AG10803 (cell line): ENCODE data around the gene QRICH1.
A peak's percentile ranks its signal among the peaks of the same experiment; 100 is the strongest.

ENCODE experiments used
- DNase-seq: peaks from one replicate; pipeline ENCODE4 v3.0.0; 2010; ENCODE audit warnings: low read depth
- H3K4me3 ChIP-seq: 2 replicates; pipeline ENCODE4 v1.5.1; 2011; ENCODE audit warnings: mild to moderate bottlenecking, low read length, control low read depth
- CTCF ChIP-seq: conservative IDR thresholded peaks from 2 replicates; pipeline ENCODE4 v1.5.1; 2011; ENCODE audit warnings: mild to moderate bottlenecking, low read length, control low read depth, inconsistent platforms

The QRICH1 gene

GRCh38 chr3:49100046-49100615 lies 6.3 kb upstream of the QRICH1 start:
- DNase-seq, result no peak
- no peak for TF ChIP-seq CTCF
- H3K4me3 ChIP-seq, result no peak overlapping the region

DNA sequence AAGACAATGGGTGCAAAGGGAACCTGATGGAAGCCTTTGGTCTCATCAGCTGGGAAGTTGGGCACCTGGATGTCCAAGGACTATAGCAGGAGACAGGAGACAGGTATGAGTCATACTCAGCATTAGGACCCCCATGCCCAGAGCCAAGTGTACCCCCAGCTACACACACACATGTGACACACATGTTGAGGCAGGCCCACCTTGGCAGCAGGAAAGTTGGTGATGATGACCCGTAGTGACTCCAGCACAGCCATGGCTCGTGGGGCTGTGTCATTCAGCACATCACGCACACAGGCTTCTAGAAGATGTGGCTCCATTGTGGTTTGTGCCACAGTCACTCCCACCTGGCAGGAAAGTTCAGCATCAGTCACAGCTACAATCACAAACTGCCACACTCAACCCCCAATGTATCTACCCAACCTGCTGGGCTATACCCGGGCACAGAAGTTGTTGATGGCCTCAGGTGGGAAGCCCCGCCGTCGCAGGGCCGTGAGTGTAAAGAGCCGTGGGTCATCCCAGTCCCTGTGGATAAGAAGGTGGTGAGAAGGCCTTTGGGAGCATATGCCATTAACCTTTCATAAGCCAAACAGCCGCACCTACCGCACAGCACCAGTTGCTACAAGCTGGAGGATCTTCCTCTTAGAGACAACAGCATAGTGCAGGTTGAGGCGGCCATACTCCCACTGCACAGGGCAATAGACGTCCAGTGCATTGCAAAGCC lies 5.2 kb upstream of the QRICH1 start:
- DNase-seq, result no peak
- no peak for TF ChIP-seq CTCF
- no peak overlapping the region for H3K4me3 ChIP-seq

DNA sequence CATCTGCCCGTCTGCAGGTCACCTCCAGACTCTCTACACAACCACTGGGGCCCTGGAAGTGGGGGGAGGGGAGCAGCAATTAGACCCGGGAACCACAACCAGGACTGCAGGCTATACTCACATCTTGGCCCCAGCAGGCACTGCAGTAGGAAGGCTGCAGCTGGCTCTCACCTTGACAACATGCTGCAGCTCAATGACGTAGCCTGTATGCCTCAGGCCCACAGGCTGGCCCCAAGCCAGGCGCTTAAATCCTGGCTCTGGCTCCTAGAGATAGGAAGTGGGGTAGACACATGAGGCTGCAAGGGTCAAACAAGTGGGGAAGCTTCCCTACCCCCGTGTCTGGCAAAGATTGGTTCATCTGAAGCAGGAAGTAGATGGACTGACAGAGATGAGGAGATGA lies 4.6 kb upstream of the QRICH1 start:
- no peak overlapping the region for H3K4me3 ChIP-seq
- no peak for DNase-seq
- no peak for TF ChIP-seq CTCF

DNA sequence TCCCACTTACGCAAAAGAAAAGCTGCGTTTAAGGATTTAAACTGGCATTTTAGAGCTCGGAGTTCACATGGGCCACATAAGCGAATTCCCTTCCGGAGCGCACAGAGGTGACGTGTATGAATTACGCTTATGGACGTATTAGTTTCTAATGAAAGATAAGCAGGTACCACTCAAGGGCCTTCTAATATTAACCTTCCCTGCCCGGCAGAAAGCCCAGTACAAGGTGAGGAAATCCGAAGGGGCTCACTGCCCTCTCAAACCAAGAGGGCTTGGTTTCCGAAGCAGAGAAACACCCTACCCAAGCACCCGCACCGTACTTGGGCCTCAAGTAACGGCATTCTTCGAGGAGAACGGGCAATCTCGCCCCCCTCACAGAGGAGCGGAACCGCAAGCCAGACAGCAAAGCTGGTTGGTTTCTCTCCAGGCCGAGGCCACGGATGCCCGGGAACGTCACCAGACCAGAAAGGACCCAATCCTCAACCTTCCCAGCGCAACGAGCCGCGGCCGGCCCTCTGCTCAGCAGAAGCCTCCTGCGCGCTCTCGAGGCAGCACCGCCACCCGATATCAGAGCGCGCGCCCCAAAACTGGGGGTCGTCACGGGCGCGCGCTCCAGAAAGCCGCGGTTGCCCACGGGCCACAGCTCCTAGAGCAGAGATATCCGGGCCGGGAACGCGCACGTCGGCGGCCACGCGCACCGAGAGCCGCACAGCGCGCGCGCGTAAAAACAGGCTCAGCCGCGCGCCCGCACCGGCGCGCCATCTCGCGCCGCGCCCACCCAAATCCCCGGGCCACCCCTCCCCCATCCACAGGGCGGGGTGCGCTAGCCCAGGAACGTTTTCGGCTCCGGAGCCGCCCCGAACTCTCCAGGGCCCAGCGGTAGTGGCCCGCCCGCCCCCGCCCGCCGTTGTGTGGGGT lies 676 bp downstream of the QRICH1 start:
- peak overlapping the region; percentile 96 for H3K4me3 ChIP-seq
- no peak for TF ChIP-seq CTCF
- DNase-seq, result peak; percentile 74

DNA sequence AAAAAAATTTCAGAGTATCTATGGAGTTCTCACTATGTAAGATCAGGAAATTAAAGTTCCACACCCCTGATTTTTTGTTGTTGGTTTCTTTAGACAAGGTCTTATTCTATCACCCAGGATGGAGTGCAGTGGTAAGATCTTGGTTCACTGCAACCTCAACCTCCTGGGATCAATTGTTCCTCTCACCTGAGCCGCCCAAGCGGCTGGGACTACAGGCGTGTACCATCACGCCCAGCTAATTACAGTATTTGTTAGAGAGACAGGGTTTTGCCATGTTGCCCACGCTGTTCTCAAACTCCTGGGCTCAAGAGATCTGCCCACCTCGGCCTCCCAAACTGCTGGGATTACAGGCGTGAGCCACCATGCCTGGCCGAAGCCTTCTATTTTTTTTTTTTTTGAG lies 12.4 kb downstream of the QRICH1 start:
- no peak for TF ChIP-seq CTCF

DNA sequence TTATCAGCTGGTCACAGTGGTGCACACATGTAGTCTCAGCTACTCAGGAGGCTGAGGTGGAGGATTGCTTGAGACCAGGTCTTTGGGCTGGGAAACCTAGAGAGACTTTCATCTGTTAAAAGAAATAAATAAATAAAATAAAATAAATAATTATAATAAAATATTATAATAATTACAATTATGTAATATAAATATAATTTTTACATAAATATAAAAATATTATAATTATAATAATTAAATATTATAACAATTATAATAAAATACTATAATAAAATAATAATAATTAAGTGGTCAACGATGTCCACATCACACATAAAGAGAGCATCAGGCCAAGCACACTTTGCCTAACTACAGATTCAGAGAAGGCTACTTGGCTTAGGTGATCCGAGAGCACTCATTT lies 14.6 kb downstream of the QRICH1 start:
- H3K4me3 ChIP-seq, result no peak overlapping the region
- no peak for TF ChIP-seq CTCF
- no peak for DNase-seq

More for the DNA sequence above, 12.4 kb downstream of the QRICH1 start:
- no peak overlapping the region for H3K4me3 ChIP-seq
- DNase-seq, result no peak
